CD8-positive, alpha-beta memory T cell (primary cell): ENCODE measurements around the gene CTIF. TPM values are rescaled to one million over a fixed set of nuclear protein-coding genes. Genes with fewer than 3 reads are reported as not detected.

Source experiments
- CTCF ChIA-PET: fragments of 350-600 bp; sonication (Branson Sonifier 250); formaldehyde crosslinking; loops from one replicate; lab custom pipeline; 2021; ENCODE audit warnings: antibody characterized with exemption; lab: Charles Lee
- POLR2A ChIA-PET: fragments of 350-600 bp; sonication (Branson Sonifier 250); formaldehyde crosslinking; loops from one replicate; lab custom pipeline; 2021; ENCODE audit warnings: antibody characterized with exemption; lab: Charles Lee
- DNase-seq, 5 donors: peaks; one replicate each; pipeline versions ENCODE4 v3.0.0 to v3.0.0-alpha.2; 2020 to 2022; ENCODE audit warnings: mixed read lengths in 1 of 5
- H3K27ac ChIP-seq: one replicate; pipeline ENCODE4 v1.7.0; 2013; ENCODE audit warnings: low read depth, mild to moderate bottlenecking, low read length, moderate library complexity
- H3K27me3 ChIP-seq: 2 replicates; pipeline ENCODE4 v1.7.0; 2013; ENCODE audit warnings: low read length, mild to moderate bottlenecking; ENCODE audit not compliant: insufficient read depth, poor library complexity, severe bottlenecking
- H3K36me3 ChIP-seq: 2 replicates; pipeline ENCODE4 v1.7.0; 2013; ENCODE audit warnings: mild to moderate bottlenecking, low read length, moderate library complexity; ENCODE audit not compliant: insufficient read depth
- H3K4me1 ChIP-seq: 2 replicates; pipeline ENCODE4 v1.7.0; 2013; ENCODE audit warnings: mild to moderate bottlenecking, low read length, moderate library complexity; ENCODE audit not compliant: insufficient read depth
- H3K4me3 ChIP-seq: 2 replicates; pipeline ENCODE4 v1.7.0; 2013; ENCODE audit warnings: mild to moderate bottlenecking, low read length
- H3K9me3 ChIP-seq: 2 replicates; pipeline ENCODE4 v1.7.0; 2013; ENCODE audit warnings: mild to moderate bottlenecking, low read length
- H3K27ac Mint-ChIP-seq, 8 donors: one replicate each; pipeline ENCODE4 v1.8.0; 2020 to 2021; ENCODE audit warnings: mixed read lengths in 8 of 8, mild to moderate bottlenecking in 6 of 8, inconsistent platforms in 3 of 8, moderate library complexity in 3 of 8
- H3K27me3 Mint-ChIP-seq, 2 donors: one replicate each; pipeline ENCODE4 v1.8.0; 2020 to 2021; ENCODE audit warnings: mixed read lengths in 2 of 2, mild to moderate bottlenecking in 1 of 2, moderate library complexity in 1 of 2
- H3K36me3 Mint-ChIP-seq, 3 donors: one replicate each; pipeline ENCODE4 v1.8.0; 2020 to 2021; ENCODE audit warnings: mixed read lengths in 3 of 3, inconsistent platforms in 1 of 3, mild to moderate bottlenecking in 1 of 3
- H3K4me1 Mint-ChIP-seq, 3 donors: one replicate each; pipeline ENCODE4 v1.8.0; 2020 to 2021; ENCODE audit warnings: mixed read lengths in 3 of 3, inconsistent platforms in 1 of 3, mild to moderate bottlenecking in 1 of 3
- H3K4me3 Mint-ChIP-seq, 7 donors: one replicate each; pipeline ENCODE4 v1.8.0; 2020 to 2021; ENCODE audit warnings: mixed read lengths in 7 of 7, mild to moderate bottlenecking in 6 of 7, moderate library complexity in 4 of 7, inconsistent platforms in 2 of 7
- H3K9me3 Mint-ChIP-seq, 5 donors: one replicate each; pipeline ENCODE4 v1.8.0; 2020 to 2022; ENCODE audit warnings: mixed read lengths in 5 of 5, mild to moderate bottlenecking in 3 of 5, moderate library complexity in 2 of 5, inconsistent platforms in 1 of 5
- polyA plus RNA-seq: library from polyadenylated mRNA; unstranded; fragments of 300-500 nt; fragmentation: Illumina TruSeq; gene quantifications from one replicate; pipeline ENCODE4 v1.2.3, GENCODE V29; 2021
- total RNA-seq, 2 experiments: library from RNA; stranded (reverse); gene quantifications; one replicate each; pipeline ENCODE4 v1.2.3, GENCODE V29; 2021

Gene CTIF
- total RNA-seq (1 to 10 TPM; 4.2 to 4.8 TPM), polyA plus RNA-seq (0.89 TPM)

DNA sequence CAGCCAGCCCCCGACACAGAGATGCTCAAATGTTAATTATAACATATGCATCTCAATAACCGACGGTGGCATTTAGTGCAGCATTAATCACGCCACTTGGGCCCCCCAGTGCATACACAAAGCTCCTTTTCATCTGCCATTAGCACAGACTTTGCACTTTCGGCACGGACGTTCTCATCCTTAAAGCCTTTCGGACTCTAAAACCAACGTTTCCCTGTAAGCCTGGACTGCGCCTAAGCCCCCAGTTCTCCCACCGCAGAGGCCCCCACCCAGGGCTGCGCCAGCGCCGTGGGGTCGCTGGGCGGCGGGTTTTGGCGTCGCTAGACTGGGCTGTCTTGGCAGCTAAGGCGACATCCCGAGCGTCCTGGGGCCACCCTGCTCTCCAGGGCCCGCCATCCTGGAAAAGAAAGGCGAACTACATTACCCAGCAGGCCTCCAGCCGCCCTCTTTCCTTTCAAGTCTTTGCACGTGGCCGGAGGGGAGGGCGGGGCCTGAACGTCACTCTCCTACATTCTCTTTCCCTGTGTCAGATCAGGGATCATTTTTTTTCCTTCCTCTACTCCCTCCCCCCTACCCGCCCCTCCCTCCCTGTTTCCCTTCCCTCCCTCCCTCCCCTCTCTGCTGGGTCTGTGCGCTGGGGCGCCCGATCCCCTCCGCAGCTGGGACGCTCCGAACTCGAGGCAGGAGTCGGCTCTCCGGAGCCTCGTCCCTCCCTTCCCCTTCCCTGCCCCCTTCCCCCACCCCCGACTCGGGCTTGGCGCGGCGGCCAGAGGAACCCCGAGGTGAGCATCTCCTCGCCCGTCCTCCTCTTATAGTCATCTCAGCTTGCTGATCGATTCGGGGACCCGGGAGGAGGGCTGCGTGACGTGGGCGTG, at the start of gene CTIF:
Gene CTIF (plus strand): TSS at position 501 of the 875 bp plus-strand sequence. CDS start 80,535 bp downstream, outside the sequence.
- Mint-ChIP-seq H3K36me3 (no peaks in the 10 kb centered on the region), H3K27me3 (peaks cover 10 to 16% of the 10 kb centered on the region in 2 donors), H3K4me1 (peaks cover 1 to 20% (median 3%) of the 10 kb centered on the region in 3 donors), H3K4me3 (peak within 1 kb of the TSS; percentile 84 to 96 (median 92)), H3K27ac (peak within 1 kb of the TSS in 5 of 8 donors; percentile 29 to 85 (median 80)), H3K9me3 (no peaks in the 10 kb centered on the region)
- Histone ChIP-seq H3K4me1 (peaks cover 6% of the 10 kb centered on the region), H3K36me3 (no peaks in the 10 kb centered on the region), H3K27me3 (no peaks in the 10 kb centered on the region), H3K4me3 (peak within 1 kb of the TSS; percentile 78), H3K27ac (no peak within 1 kb of the TSS), H3K9me3 (no peaks in the 10 kb centered on the region)
- CTCF ChIA-PET, result no interaction called here
- POLR2A ChIA-PET, result no interaction called here
- DNase-seq, result peak; percentile 29 to 70 (median 43)

DNA sequence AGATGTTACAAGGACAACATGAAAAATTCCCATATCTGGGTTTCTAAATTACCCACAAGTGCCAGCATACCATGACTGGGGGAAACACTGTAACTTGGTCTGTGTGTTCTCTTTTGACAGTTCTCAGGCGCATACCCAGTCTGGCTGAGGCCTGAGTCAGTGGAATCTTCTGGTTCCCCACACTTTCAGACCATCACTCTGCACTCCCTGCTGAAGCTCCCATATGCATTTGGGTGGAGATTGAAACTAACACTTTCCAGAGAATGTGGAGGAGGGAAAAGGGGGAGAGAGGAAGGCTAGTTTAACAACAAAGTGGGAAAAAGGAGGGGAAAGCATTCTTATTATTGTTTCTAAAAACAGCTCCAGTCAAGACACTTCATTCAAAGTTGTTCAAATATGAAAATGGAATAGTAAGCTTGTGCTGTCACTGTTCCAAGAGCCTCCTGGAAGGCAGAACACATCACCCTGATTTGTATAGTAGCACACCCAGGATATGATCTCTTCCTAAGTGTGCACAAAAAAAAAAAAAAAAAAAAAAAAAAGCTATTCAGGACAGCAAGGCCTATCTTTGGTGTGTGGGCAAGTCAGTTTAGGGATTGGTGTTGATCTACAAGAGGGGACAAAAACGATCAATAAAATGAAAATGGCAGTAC, 48.1 kb upstream of the CTIF start:
- DNase-seq, result no peak
- CTCF ChIA-PET, result no interaction called here
- no peak overlapping the region for H3K4me3 Mint-ChIP-seq
- no peak overlapping the region for H3K27ac ChIP-seq
- H3K36me3 ChIP-seq, result no peaks in the 10 kb centered on the region
- H3K9me3 Mint-ChIP-seq, result no peaks in the 10 kb centered on the region
- H3K27me3 ChIP-seq, result no peaks in the 10 kb centered on the region
- no peak overlapping the region for H3K27ac Mint-ChIP-seq
- H3K4me1 Mint-ChIP-seq, result no peaks in the 10 kb centered on the region
- H3K4me3 ChIP-seq, result no peak overlapping the region
- H3K9me3 ChIP-seq, result no peaks in the 10 kb centered on the region
- POLR2A ChIA-PET, result no interaction called here
- H3K4me1 ChIP-seq, result no peaks in the 10 kb centered on the region
- H3K36me3 Mint-ChIP-seq, result no peaks in the 10 kb centered on the region
- H3K27me3 Mint-ChIP-seq, result peaks cover 16 to 64% of the 10 kb centered on the region in 2 donors

DNA sequence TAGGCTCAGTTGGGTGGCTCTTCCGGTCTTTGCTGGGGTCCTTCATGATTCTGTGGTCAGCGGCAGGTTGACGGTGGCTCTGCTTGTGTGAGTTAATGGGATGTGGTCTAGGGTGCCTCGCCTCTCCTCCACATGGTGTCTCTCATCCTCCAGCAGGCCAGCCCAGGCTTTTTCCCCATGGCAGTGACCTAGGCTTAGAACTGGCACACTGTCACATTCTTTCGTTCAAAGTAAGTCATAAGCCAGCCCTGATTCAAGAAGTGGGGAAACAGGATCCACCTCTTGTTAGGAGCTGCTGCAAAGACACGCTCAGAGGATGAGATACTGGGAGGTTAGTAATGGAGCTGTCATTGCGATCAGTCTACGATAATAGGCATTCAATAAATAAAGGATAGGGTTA, 46.0 kb upstream of the CTIF start:
- H3K4me3 ChIP-seq, result no peak overlapping the region
- peaks cover 0 to 4% (median 1%) of the 10 kb centered on the region in 3 donors for H3K36me3 Mint-ChIP-seq
- POLR2A ChIA-PET, result no interaction called here
- H3K27me3 Mint-ChIP-seq, result peaks cover 20 to 68% of the 10 kb centered on the region in 2 donors
- H3K36me3 ChIP-seq, result no peaks in the 10 kb centered on the region
- no peaks in the 10 kb centered on the region for H3K4me1 Mint-ChIP-seq
- H3K4me1 ChIP-seq, result no peaks in the 10 kb centered on the region
- no peak overlapping the region for H3K4me3 Mint-ChIP-seq
- H3K9me3 ChIP-seq, result no peaks in the 10 kb centered on the region
- H3K9me3 Mint-ChIP-seq, result peaks cover 5 to 15% (median 11%) of the 10 kb centered on the region in 5 donors
- H3K27me3 ChIP-seq, result peaks cover 3% of the 10 kb centered on the region
- no peak overlapping the region for H3K27ac ChIP-seq
- CTCF ChIA-PET, result no interaction called here
- H3K27ac Mint-ChIP-seq, result no peak overlapping the region
- no peak for DNase-seq

DNA sequence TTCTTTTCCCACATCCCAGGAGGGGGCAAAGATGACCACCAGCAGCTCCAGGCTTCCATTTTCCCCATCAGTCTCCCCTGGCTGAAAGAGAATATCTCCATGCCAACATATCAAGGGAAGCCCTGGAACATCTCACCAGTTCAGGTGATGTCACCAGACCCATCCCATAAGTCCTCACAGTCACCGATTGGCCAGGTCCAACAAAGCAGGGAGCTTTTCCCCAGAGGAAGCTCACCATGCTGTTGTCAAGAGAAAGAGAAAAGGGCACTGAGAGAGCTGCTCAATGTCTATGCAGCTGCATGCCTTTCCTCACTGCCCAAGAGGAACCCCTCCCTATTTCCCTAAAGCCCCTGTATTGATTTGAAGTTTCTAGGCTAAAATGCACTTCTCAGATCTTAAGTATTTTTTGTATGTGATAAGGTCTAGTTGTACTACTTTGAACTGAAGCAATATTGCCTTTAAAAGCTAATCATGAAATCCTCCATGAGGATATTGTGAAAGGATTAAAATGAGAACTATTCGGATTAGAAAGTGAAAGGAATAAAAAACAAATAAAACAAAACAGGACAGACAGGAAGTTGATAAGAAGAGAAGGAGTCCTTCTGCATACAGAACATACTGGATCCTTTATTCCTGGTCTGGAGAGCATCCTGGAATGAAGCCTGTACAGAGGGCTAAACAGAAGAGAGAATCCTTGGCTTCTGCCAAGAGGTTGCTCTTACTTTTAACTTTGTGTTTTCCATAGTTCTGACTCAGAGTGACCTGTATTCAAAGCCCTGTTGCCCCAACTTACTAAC, 45.2 kb upstream of the CTIF start:
- Histone ChIP-seq H3K4me1 (no peaks in the 10 kb centered on the region), H3K4me3 (no peak overlapping the region), H3K9me3 (no peaks in the 10 kb centered on the region), H3K27ac (no peak overlapping the region), H3K36me3 (no peaks in the 10 kb centered on the region), H3K27me3 (peaks cover 3% of the 10 kb centered on the region)
- ChIA-PET POLR2A (no interaction called here), CTCF (no interaction called here)
- Mint-ChIP-seq H3K4me3 (no peak overlapping the region), H3K9me3 (peaks cover 6 to 20% (median 14%) of the 10 kb centered on the region in 5 donors), H3K36me3 (peaks cover 0 to 4% (median 1%) of the 10 kb centered on the region in 3 donors), H3K4me1 (no peaks in the 10 kb centered on the region), H3K27ac (peak overlapping the region in 1 of 8 donors; percentile 12), H3K27me3 (peaks cover 15 to 69% of the 10 kb centered on the region in 2 donors)
- no peak for DNase-seq

DNA sequence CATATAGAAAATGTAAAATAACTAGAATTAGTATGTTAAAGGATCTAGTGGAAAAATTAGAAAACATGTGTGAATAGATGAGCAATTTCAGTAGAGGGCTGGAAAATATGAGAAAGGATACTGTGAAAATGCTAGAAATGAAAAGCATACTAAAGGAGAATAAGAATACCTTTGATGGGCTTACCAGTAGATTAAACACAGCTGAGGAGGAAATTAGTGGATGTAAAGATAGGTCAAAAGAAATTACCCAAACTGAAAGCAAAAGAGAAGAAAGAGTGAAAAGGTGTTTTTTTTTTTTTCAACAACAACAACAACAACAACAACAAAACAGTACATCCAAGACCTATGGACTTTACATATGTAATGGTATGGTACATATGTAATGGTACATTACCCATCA, 41.0 kb upstream of the CTIF start:
- H3K27ac ChIP-seq, result no peak overlapping the region
- DNase-seq, result no peak
- H3K4me1 Mint-ChIP-seq, result no peaks in the 10 kb centered on the region
- no peak overlapping the region for H3K27ac Mint-ChIP-seq
- H3K27me3 Mint-ChIP-seq, result peaks cover 12 to 51% of the 10 kb centered on the region in 2 donors
- H3K4me3 ChIP-seq, result no peak overlapping the region
- peaks cover 6 to 20% (median 14%) of the 10 kb centered on the region in 5 donors for H3K9me3 Mint-ChIP-seq
- ChIA-PET CTCF (no interaction called here), POLR2A (no interaction called here)
- no peaks in the 10 kb centered on the region for H3K36me3 ChIP-seq
- H3K27me3 ChIP-seq, result peaks cover 3% of the 10 kb centered on the region
- H3K4me3 Mint-ChIP-seq, result no peak overlapping the region
- no peaks in the 10 kb centered on the region for H3K9me3 ChIP-seq
- peaks cover 0 to 4% (median 1%) of the 10 kb centered on the region in 3 donors for H3K36me3 Mint-ChIP-seq
- no peaks in the 10 kb centered on the region for H3K4me1 ChIP-seq

DNA sequence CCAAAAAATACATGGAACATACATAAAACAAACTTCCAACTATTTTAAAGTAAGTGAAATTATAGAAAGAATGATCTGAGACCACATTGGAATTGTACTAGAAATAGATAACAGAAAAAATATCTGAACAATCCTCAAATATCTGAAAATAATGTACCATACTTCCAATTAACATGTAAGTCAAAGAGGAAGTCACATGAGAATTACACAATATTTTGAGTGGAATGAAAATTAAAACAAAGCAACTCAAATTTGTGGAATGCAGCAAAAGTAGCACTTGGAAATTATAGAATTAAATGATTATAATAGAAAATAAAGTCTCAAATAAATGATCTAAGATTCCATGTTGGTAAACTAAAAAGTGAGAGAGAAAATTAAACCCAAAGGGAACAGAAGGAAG, 38.3 kb upstream of the CTIF start:
- ChIA-PET POLR2A (no interaction called here), CTCF (no interaction called here)
- Mint-ChIP-seq H3K27me3 (peaks cover 8 to 44% of the 10 kb centered on the region in 2 donors), H3K4me3 (no peak overlapping the region), H3K4me1 (no peaks in the 10 kb centered on the region), H3K36me3 (peaks cover 0 to 4% (median 1%) of the 10 kb centered on the region in 3 donors), H3K9me3 (peaks cover 6 to 32% (median 23%) of the 10 kb centered on the region in 5 donors), H3K27ac (no peak overlapping the region)
- Histone ChIP-seq H3K27ac (no peak overlapping the region), H3K36me3 (no peaks in the 10 kb centered on the region), H3K9me3 (no peaks in the 10 kb centered on the region), H3K4me3 (no peak overlapping the region), H3K27me3 (peaks cover 3% of the 10 kb centered on the region), H3K4me1 (no peaks in the 10 kb centered on the region)
- no peak for DNase-seq

DNA sequence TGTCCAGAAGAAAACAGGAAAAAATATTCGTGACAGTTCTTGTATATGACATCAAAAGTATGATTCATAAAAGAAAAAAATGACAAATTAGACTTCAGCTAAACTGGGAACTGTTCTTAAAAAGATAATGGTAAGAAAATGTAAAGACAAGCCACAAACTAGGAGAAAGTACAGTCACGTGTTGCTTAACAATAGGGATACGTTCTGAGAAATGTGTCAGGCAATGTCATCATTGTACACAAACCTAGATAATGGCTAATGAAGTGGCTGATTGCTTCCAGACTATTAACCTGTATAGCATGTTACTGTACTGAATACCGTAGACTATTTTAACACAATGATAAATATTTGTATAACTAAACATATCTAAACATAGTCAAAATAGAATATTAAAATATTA, 35.9 kb upstream of the CTIF start:
- Histone ChIP-seq H3K9me3 (no peaks in the 10 kb centered on the region), H3K27me3 (no peaks in the 10 kb centered on the region), H3K4me1 (no peaks in the 10 kb centered on the region), H3K4me3 (no peak overlapping the region), H3K27ac (no peak overlapping the region), H3K36me3 (no peaks in the 10 kb centered on the region)
- H3K36me3 Mint-ChIP-seq, result peaks cover 0 to 6% (median 1%) of the 10 kb centered on the region in 3 donors
- ChIA-PET CTCF (no interaction called here), POLR2A (no interaction called here)
- H3K9me3 Mint-ChIP-seq, result peaks cover 16 to 38% (median 27%) of the 10 kb centered on the region in 5 donors
- DNase-seq, result no peak
- H3K4me3 Mint-ChIP-seq, result no peak overlapping the region
- H3K27me3 Mint-ChIP-seq, result peaks cover 4 to 56% of the 10 kb centered on the region in 2 donors
- H3K4me1 Mint-ChIP-seq, result no peaks in the 10 kb centered on the region
- no peak overlapping the region for H3K27ac Mint-ChIP-seq
